HCEC 1CT (cell line): ENCODE data around the gene NRIP1.

Experiments
- DNase-seq: peaks from one replicate; pipeline ENCODE4 v3.0.0-alpha.2; 2017

The NRIP1 gene, protein sequence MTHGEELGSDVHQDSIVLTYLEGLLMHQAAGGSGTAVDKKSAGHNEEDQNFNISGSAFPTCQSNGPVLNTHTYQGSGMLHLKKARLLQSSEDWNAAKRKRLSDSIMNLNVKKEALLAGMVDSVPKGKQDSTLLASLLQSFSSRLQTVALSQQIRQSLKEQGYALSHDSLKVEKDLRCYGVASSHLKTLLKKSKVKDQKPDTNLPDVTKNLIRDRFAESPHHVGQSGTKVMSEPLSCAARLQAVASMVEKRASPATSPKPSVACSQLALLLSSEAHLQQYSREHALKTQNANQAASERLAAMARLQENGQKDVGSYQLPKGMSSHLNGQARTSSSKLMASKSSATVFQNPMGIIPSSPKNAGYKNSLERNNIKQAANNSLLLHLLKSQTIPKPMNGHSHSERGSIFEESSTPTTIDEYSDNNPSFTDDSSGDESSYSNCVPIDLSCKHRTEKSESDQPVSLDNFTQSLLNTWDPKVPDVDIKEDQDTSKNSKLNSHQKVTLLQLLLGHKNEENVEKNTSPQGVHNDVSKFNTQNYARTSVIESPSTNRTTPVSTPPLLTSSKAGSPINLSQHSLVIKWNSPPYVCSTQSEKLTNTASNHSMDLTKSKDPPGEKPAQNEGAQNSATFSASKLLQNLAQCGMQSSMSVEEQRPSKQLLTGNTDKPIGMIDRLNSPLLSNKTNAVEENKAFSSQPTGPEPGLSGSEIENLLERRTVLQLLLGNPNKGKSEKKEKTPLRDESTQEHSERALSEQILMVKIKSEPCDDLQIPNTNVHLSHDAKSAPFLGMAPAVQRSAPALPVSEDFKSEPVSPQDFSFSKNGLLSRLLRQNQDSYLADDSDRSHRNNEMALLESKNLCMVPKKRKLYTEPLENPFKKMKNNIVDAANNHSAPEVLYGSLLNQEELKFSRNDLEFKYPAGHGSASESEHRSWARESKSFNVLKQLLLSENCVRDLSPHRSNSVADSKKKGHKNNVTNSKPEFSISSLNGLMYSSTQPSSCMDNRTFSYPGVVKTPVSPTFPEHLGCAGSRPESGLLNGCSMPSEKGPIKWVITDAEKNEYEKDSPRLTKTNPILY (N-terminal part only)

DNA sequence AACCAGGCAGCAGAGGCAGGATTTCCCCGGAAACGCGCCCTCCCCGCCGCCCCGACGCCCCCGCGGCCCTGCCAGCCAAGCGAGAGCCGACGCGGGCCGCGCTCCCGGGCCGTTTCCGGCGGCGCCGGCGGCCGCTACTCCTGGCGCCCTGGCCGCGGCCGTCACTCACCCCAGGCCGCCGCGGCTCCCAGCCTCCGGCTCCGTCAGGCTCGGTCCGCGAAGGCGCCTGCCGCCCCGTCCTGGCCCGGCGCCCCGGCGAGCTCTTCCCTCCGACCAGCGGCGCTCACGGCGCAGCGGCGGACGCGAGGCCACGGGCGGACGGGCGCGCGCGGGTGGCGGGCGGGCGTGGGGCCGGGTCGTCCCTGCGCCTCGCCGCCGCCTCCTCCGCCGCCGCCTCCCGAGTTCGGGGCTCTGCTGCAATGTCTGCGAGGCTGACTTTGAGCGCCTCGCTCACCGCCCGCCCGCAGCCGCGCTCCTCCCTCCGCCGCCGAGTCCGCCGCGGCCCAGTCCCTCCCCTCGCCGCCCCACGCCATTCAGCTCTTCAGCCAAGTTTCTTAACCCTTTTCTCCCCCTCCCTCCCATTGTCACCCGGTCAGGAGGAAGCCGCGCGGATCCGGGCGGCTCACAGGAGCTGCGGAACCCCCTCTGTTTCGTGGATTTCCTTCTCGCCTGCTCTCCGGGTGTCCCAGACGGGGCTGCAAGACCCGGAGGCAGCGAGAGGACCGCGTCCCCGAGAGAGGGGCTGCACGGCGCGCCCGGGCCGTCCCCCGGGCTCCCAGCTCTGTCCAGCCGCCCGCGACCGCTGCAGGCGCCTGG, at the start of gene NRIP1:
TSS of gene NRIP1 (minus strand) at position 425 of the 816 bp plus-strand sequence. CDS start 96,808 bp downstream, outside the sequence.
- peak; percentile 92 for DNase-seq

DNA sequence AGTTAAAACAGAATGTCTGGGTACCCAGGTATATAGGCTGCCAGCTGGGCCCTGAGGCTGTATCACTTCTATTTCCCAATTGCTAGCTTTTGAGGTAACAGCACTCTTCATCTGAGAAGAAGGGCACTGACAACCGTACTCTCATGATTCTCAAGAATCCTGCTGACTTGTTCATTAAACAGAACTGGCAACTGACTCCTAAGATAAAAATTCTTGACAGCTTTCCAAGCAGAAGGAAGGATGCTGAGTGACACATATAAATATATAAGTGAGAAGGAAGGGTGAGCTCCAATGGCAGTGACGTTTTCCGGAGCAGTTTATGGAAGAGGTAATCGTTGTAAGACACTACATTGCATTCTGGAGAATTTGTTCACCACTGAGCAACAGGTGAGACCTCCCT, 48.1 kb upstream of the NRIP1 start:
- DNase-seq, result no peak

DNA sequence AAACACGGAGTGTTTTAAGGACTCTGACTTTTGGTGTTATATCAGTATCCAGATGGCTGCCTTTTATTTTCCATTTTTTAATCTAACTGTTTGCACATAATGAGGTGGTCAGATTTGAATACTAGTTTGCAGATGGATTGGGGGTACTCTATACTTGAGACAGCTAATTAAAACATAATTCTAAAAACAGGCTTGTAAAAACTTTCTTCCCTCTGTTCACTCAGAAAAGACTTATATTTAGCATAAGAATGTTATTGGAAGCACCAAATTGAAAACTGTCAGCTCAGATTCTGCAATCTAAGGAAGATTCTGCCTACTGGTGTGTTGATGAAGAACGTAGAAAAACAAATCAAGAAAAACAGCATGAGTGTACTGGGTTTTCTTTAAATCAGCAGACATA, 44.0 kb upstream of the NRIP1 start:
- DNase-seq, result no peak

DNA sequence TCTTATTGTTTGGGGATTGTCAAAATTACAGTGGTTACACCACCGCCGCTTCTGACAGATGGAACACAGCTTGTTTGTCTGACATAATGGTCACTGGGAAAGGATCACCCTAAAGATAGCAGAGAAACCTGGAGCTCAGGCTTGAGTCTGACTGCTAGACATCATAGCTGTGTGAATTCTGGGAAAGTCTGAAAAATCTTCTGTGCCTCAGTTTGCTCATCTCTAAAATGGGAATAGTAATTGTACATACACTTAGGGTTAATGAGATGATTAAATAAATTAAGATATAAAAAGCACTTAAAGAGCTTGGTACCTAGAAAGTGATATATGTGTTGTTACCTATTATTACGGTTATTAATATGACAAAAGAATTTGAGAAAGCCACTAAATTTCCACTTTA, 39.7 kb upstream of the NRIP1 start:
- DNase-seq, result no peak

DNA sequence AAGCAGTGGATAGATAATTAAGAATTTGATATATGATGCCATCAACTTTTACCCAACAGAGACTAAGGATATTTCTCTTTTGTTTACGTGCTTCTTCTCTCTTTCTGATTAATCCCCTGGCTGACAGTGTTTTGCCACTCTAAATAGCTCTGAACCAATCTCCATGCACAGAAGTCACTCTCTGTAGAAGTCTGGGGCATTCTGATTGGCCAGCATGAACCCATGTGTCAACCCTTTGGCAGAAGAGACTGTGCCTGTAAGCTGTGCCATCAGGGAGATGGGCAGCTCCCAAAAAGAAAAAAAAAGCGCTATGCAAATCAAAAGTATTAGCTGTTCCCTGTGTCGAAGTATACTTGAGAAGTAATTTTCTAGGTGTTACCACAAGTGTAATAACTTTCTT, 34.1 kb upstream of the NRIP1 start:
- no peak for DNase-seq

DNA sequence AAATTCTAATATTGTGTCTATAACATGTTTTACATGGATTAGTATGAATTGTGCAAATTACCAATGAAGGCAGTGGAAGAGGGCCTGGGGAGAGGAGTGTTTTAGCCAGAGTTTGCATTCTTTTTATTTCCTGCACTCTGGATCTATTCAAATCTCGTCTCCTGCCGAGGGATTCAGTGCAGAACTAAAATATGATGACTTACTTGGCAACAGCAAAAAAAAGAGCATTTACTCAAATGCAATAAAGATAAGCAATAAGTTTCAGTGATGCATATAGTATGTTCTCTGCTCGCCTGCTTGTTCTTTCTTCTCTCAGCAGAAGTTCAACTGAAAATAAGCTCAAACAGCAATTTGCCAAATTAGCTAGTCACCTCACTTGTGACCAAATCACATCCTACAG, 33.4 kb upstream of the NRIP1 start:
- DNase-seq, result no peak

DNA sequence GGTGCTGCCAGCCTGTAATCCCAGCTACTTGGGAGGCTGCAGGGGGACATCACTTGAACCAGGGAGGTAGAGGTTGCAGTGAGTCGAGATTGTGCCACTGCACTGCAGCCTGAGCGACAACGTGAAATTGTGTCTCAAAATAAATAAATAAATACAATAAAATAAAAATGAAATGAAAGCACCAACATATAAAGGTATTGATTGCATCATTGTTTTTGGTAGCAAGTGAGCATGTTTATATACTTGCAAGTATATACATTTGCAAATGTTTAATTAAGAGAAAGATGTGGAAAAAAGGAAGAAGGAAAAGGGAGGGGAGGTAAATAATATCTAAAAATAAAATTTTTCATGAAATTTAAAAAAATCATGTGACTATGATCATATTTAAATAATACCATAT, 32.8 kb upstream of the NRIP1 start:
- DNase-seq, result no peak

DNA sequence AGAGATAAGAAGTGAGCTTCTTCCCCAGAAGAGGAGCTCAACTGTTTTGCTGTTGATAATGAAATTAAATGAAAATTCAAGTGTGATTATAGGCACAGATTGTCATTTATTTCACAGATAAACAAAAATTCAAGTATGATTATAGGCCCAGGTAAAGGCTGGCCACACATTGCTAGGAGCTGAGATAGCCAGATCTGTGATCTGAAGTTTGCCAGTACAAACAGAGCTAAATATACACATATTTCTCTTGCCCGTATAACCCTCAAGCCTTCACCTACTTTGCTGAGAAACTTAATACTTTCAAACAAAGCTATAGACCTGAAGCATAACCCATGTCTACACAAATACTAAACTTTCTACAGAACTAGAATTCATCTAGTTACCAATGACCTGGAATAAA, 31.3 kb upstream of the NRIP1 start:
- no peak for DNase-seq

DNA sequence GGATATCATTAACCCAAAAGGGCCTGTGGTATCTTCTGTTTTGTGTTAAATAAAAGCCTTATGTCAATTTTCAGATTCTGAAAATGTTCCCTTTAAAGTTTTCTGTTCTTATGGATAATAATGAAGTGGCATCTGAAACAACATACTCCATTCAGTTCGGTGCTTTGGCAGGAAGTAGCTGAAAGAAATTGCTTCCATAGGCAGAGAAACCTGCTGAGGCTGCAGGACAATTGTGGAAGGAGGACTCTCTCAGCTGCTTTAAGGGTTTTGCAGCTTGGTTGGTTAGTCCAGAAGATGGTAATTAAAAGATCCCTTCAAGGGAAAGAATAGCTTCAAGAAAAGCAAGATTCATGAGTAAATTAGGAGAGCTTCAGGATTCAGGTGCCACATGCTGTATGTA, 30.5 kb upstream of the NRIP1 start:
- DNase-seq, result no peak

DNA sequence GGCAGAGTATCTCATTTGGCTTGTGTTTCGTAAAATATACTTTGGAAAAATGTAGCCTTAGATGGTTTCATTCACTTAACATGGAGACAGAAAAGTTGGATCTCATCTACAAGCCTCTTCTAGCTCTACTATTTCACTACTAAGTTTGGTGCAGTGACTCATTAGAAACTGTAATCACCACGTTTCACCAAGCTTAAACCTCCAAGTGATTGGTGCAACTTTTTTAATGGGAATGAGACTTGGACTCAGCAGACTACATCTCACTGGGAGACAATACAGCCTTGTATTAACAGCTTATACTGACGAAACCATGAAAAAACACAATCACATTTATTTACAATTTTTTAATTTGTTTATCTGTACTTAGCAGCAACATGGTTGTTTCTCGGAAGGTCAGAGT, 29.9 kb upstream of the NRIP1 start:
- DNase-seq, result no peak

DNA sequence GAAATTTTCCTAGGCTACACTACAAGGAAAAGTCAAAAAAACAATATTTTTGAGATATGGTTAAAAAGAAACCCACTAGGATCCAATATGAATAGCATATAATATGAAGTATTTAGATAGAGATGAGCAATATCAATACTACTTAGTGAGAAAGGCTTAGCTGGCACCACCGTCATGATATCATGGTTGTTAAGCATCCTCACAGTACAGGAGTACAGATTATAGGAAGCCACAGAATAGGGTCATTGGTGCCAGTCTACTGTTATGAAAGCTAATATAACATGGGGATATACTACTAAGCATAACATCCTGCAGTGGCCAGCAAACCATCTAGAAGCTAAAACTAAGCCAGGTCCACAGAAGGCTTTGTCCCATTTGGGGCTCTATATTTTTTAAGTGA, 28.4 kb upstream of the NRIP1 start:
- no peak for DNase-seq

DNA sequence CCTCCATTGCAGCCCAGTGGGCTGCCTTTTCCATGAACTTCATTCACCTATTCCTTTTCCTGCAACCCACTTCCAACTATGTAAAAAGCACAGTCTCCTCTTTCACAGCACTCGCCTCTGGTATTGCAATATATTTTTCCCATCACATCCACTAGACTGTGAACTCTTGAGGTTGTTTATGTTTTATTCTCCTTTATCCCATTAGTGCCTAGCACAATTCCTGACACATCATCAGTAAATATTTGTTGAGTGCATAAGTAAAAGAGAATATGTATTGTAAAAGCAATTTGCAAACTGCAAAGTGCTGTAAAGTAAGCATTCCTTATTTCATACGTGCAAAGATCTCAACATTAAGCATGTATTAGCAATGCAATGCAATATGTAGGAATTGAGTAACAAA, 27.9 kb upstream of the NRIP1 start:
- no peak for DNase-seq

DNA sequence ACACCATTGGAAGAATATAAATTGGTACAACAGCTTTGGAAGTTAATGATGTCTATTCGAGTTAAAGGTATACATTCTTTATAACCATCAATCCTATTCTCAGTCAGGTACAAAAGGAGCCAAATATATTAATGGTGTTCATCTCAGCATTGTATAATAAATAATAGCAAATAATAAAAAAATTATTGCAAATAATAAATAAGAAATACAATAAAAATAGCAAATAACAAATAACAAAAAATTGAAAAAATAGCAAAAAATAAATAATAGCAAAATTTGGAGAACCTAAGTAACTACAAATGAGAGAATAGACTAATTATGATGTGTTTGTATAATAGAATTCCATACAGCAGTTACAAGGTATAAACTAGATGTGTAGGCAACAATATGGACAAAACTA, 25.6 kb upstream of the NRIP1 start:
- DNase-seq, result no peak

DNA sequence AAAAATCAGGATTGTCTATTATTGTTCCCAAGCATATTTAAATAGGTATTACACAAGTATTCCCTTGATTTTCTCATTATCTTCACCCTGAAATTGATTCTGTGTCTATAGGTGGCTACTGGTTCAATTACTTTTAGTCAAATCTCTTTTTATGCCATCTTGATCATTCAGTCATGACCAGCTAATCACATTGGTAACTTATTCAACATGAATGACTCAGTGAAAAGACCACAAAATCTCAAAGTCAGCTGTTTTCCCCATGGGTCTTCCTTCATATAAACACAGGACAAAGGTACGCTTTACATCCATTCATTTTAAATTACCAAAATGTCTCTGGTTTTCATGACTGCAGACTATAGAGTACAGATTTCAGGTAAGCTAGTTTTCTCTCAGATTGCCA, 23.7 kb upstream of the NRIP1 start:
- no peak for DNase-seq

DNA sequence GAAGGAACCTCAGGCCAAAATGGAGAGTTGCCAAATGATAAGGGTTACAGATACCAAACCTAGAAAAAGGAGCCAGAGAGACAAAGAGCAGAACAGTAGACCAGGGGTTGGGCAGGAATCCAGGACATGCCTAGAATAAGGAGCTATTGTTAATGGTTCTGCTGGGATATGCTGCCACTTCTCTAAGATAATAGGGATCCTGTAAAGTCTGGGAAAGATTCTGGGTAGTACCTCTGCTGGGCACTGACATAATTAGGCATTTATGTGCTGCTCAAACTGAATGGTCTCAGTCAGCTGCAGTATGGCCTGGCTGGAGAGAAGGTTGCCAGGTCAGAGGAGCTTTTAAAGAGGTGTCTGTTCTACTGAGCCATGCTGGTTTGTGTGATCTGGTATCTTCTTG, 19.9 kb upstream of the NRIP1 start:
- DNase-seq, result no peak

DNA sequence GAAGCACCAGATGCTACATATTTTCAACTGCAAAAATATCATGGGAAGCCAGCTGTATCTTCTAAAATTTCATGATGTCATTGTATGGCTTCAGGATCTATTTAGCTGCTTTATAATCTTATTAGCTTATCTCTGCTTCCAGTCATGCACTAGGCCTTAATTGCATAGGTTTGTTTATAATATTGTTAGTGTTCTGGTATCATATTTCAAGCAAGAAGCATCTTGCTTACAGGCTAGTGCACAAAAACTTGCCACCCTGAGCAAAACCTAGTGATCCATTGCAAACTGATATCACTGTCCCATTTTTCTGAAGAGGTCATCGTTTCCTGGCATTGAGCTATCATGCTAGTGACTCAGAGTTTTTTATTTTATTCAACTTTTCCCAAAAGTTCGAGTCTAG, 15.7 kb upstream of the NRIP1 start:
- no peak for DNase-seq

DNA sequence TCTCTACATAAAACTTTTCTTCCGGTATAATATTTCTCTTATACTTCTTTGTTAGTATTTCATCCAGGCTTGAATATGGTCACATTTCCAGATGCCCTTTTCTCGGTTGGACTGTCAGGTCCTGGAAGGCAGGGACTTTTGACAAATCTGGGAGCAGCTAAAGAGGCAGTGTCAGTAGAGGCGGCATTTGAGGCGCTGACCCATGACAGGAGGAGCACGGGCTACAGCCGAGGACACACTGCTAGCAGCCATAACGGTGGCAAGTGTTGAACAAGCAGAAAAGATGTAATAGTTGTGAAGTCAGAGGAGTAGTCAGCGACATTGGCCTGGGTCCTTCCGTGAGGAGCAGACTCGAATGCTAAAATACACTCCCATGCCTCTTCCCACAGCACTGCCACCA, 14.5 kb upstream of the NRIP1 start:
- no peak for DNase-seq

DNA sequence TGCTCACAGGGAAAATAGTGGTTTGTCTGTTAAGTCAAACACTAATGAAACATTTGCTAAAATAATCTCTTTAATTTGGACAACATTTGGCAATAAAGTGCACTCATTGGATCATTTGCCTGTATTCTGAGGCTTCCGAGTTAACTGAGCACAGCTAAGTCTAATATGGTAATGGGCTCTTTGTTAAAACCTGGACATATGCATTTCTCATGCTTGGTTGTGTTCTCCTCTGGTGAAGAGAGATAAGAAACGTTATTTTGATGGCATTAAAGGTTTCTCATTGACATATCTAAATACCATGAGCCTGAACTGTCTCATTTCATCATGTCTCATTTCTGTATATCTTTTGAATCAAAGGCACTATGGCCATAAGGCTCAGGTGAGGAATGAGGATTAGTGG, 13.4 kb upstream of the NRIP1 start:
- no peak for DNase-seq

DNA sequence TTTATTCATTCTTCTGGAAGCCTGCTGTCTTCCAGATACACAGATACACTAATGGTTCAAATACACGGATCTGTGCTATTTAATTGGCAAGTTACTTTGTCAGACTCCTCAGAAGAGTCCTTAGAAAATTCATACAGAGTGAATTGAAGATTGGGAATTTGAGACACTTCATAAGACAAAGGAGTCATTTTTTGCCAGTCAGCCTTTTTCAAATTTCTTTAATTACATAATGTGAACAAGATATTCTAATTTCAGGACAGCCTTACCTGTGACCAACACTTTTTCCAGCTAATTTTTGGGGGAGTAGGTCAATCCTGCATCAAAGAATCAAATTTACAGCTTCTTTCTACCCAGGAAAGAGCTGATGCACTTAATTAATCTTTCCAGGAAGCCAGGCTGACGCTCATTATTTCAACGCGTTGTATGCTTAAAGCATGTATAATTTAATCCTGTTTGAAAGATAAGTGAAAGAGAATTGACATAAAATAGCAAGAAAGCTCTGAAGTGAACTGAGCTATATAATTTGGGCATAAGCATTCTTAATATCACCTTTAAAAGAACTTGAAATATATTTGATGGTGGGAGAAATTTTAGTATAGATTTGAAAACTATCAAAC, 12.8 kb upstream of the NRIP1 start:
- no peak for DNase-seq

DNA sequence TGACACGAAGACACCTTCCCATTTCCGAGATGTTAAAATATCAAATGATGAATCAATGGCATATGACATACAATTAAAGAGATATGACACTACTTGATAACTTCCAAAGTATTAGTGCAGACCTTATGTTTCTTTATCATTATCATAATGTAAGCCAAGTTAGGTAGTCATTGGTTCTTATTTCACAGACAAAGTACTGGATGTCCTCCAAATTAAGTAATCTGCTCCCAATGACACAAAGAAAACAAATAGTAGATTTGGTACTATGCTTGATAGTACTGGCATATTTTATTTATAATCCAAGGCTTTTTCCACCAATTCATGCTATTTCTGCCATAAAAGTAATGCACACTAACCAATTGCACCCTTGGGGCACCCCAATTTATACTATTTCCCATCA, 11.9 kb upstream of the NRIP1 start:
- DNase-seq, result no peak

DNA sequence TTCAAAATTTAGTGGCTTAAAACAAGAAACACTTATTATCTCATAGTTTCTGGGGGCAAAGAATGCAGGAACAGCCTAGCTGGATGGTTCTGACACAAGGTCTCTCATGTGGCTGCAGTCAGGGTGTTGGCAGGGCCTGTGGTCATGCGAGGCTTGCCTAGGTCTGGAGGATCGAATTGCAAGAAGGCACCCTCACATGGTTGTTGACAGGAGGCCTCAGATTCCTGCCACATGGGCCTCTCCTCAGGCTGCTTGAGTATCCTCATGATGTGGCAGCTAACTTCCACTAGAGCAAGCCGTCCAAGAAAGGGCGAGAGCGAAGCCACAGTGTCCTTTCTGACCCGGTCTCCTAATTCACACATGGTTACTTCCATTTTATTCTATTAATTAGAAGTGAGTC, 6.2 kb upstream of the NRIP1 start:
- no peak for DNase-seq

DNA sequence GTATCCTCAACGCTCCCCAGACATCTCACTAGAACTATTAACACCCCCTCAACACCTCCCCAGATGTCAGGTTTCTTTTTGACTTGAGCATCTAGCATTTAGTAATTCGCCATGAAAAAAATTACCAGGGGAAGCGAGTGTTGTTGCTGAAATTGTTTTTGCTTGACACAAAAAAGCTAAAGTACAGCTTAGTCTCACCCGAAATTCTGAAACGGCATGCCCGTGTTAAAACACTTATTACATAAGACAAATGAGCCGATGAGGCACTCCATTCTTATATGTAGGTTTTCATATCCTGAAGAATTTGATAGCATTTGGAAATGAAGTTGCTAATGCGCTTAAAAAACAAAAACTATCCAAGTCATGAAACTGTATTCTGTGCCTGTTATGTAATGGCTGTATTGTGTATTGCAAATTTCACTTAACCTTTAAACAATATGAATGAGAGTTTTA, 1.3 kb upstream of the NRIP1 start:
- peak; percentile 14 for DNase-seq
